T-helper 1 cell treated with Interleukin-12 subunit alpha and Interleukin-12 subunit beta and Interleukin-4 antibody, amounts not matched to agents 30 ng/mL and 1 ng/mL, for 36 hours (primary cell): Measurements from ENCODE around the gene CD1E. TPM values are rescaled to one million over a fixed set of nuclear protein-coding genes. Genes with fewer than 3 reads are reported as not detected.
"Not testable (repeated sequence)": the region's sequence is repeated elsewhere in the genome, so short reads cannot be mapped to it uniquely, and the experiment has no call there.

Experiments used
- intact Hi-C: fragments of 100-400 bp; cut with micrococcal nuclease; formaldehyde crosslinking; loops from one replicate; pipeline ENCODE4 v1.15.1; 2024
- total RNA-seq: library from RNA; stranded (reverse); gene quantifications from 2 replicates; pipeline ENCODE4 v1.2.3, GENCODE V29; 2022

The CD1E gene
- total RNA-seq, 1 donor from 2014 or later: not detected

GRCh38 chr1:158357441-158357840 lies 3.7 kb downstream of the CD1E start:
- intact Hi-C loops: no loop called here

- intact Hi-C loops: no loop called here
These were observed 8.8 kb downstream of the CD1E start for GRCh38 chr1:158362482-158362881.

GRCh38 chr1:158362941-158363340 lies 9.2 kb downstream of the CD1E start:
- intact Hi-C loops: no loop called here

- intact Hi-C loops: no loop called here
These were observed 13.1 kb downstream of the CD1E start for GRCh38 chr1:158366783-158367182.

- intact Hi-C loops: no loop called here
These were observed 17.7 kb downstream of the CD1E start for GRCh38 chr1:158371188-158371953.

- intact Hi-C loops: not testable (repeated sequence)
These were observed 20.4 kb downstream of the CD1E start for GRCh38 chr1:158374101-158374500.

GRCh38 chr1:158374860-158375259 lies 21.2 kb downstream of the CD1E start:
- intact Hi-C loops: no loop called here

GRCh38 chr1:158390331-158390730 lies 36.6 kb downstream of the CD1E start:
- intact Hi-C loops: no loop called here

- intact Hi-C loops: no loop called here
These were observed 37.4 kb downstream of the CD1E start for GRCh38 chr1:158391099-158391498.

GRCh38 chr1:158393476-158393875 lies 39.8 kb downstream of the CD1E start:
- intact Hi-C loops: no loop called here

GRCh38 chr1:158396646-158397045 lies 43.0 kb downstream of the CD1E start:
- intact Hi-C loops: no loop called here

- intact Hi-C loops: no loop called here
These were observed 45.3 kb downstream of the CD1E start, which contains the start of gene OR10T2 for GRCh38 chr1:158398818-158399514. Gene OR10T2, minus strand, starts transcription at chr1:158399466. Its CDS starts 0 bp downstream, at chr1:158399466.

- intact Hi-C loops: loop anchor here (10.0 kb wide), 1 partner anchor 196 kb away; no protein-coding TSS in a partner anchor
These were observed 47.2 kb downstream of the CD1E start for GRCh38 chr1:158400871-158401270.

GRCh38 chr1:158407092-158407491 lies 53.4 kb downstream of the CD1E start:
- intact Hi-C loops: loop anchor here (10.0 kb wide), 1 partner anchor 202 kb away; no protein-coding TSS in a partner anchor

Other genes with a start within 250 kb of the CD1E start
- not detected in 2 replicates for gene CD1D, start 173.0 kb upstream of the CD1E start, total RNA-seq
- gene CD1A, start 99.5 kb upstream of the CD1E start, total RNA-seq: 0.12 TPM in 1 of 2 replicates, not detected in the other
- gene CD1C, start 64.0 kb upstream of the CD1E start, total RNA-seq: 0.24 and 0.25 TPM in 2 replicates
- not detected in 2 replicates for gene CD1B, start 22.4 kb upstream of the CD1E start, total RNA-seq
- not detected in 2 replicates for gene OR10T2, start 45.6 kb downstream of the CD1E start, total RNA-seq
- not detected in 2 replicates for gene OR10K2, start 72.3 kb downstream of the CD1E start, total RNA-seq
- gene OR10K1, start 107.9 kb downstream of the CD1E start, total RNA-seq: not detected in 2 replicates
- not detected in 2 replicates for gene OR10R2, start 118.3 kb downstream of the CD1E start, total RNA-seq
- not detected in 2 replicates for gene OR6Y1, start 200.5 kb downstream of the CD1E start, total RNA-seq
- gene OR6P1, start 216.7 kb downstream of the CD1E start, total RNA-seq: not detected in 2 replicates
- not detected in 2 replicates for gene OR10X1, start 226.0 kb downstream of the CD1E start, total RNA-seq